NT2/D1 (cell line): ENCODE data around the gene CALHM5.

Experiments used
- SUZ12 ChIP-seq: IDR thresholded peaks from 2 replicates; pipeline ENCODE4 v1.6.1; 2011; ENCODE audit not compliant: insufficient read length, insufficient read depth; ENCODE audit errors: extremely low read depth
- ZNF274 ChIP-seq: IDR thresholded peaks from 2 replicates; pipeline ENCODE4 v1.6.1; 2011; ENCODE audit warnings: mild to moderate bottlenecking, low read depth, low read length

DNA sequence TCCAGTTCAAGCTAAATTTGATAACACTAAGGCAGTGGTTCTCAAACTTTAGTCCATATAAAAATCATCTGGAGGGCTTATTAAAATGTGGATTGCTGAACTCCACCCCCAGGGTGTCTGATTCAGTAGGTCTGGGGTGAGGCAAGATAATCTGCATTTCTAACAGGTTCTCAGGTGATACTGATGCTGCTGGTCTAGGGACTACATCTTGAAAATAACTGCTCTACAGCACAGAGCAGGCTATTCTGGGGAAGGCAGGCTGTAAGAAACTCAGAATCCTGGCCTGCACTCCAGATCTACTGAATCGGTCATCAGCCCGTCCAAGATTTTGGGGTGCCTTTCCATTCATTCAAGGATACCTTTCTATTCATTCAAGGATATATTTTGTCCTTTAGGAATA lies 11.5 kb downstream of the CALHM5 start:
- no peak for TF ChIP-seq SUZ12
- no peak for TF ChIP-seq ZNF274
